Spleen (tissue), 11 donors: ENCODE measurements around the gene RP9. TPM values are rescaled to one million over a fixed set of nuclear protein-coding genes. Genes with fewer than 3 reads are reported as not detected.

Experiments
- DNase-seq: peaks from one replicate; pipeline ENCODE4 v3.0.0-alpha.2; 2020
- H3K27ac ChIP-seq, 8 donors: fragments of 200-600 bp; sonication (generic) in 7 of 8; 1 replicate in 4 of 8; 2 replicates in 4 of 8; pipeline versions ENCODE4 v1.5.0 to v1.8.0; 2016 to 2021; ENCODE audit warnings: inconsistent platforms in 4 of 8, mild to moderate bottlenecking in 4 of 8, moderate library complexity in 1 of 8
- H3K27me3 ChIP-seq, 7 donors: fragments of 200-600 bp; sonication (generic) in 6 of 7; replicated peaks in 1 of 7; 1 replicate in 4 of 7; 2 replicates in 3 of 7; pipeline versions ENCODE4 v1.5.0 to v1.8.0; 2016 to 2021; ENCODE audit warnings: inconsistent platforms in 3 of 7, mild to moderate bottlenecking in 1 of 7
- H3K36me3 ChIP-seq, 6 donors: fragments of 200-600 bp; sonication (generic) in 5 of 6; 1 replicate in 4 of 6; 2 replicates in 2 of 6; pipeline versions ENCODE4 v1.5.0 to v1.8.0; 2016 to 2021; ENCODE audit warnings: inconsistent platforms in 2 of 6
- H3K4me1 ChIP-seq, 6 donors: fragments of 200-600 bp; sonication (generic) in 5 of 6; 1 replicate in 3 of 6; 2 replicates in 3 of 6; pipeline versions ENCODE4 v1.5.0 to v1.8.0; 2016 to 2021; ENCODE audit warnings: inconsistent platforms in 3 of 6
- H3K4me3 ChIP-seq, 8 donors: fragments of 200-600 bp; sonication (generic) in 7 of 8; 1 replicate in 4 of 8; 2 replicates in 4 of 8; pipeline versions ENCODE4 v1.5.0 to v1.8.0; 2016 to 2021; ENCODE audit warnings: inconsistent platforms in 4 of 8, mild to moderate bottlenecking in 4 of 8, moderate library complexity in 2 of 8
- H3K9me3 ChIP-seq, 8 donors: fragments of 200-600 bp; sonication (generic) in 7 of 8; 1 replicate in 4 of 8; 2 replicates in 4 of 8; pipeline versions ENCODE4 v1.5.0 to v1.8.0; 2016 to 2021; ENCODE audit warnings: inconsistent platforms in 4 of 8
- CTCF ChIP-seq, 11 experiments: fragments of 200-600 bp in 7 of 11; fragments of 450-650 bp in 4 of 11; sonication (generic) in 4 of 11; IDR thresholded peaks in 8 of 11; conservative IDR thresholded peaks in 3 of 11; 1 replicate in 7 of 11; 2 replicates in 4 of 11; pipeline versions ENCODE4 v1.4.0 to v1.8.0; 2016 to 2021; ENCODE audit warnings: antibody characterized with exemption in 11 of 11, inconsistent platforms in 4 of 11, mild to moderate bottlenecking in 1 of 11
- POLR2A ChIP-seq, 3 donors: fragments of 450-650 bp; IDR thresholded peaks; one replicate each; pipeline ENCODE4 v1.5.1; 2017; ENCODE audit warnings: antibody characterized with exemption in 3 of 3, mild to moderate bottlenecking in 1 of 3
- POLR2AphosphoS5 ChIP-seq, 3 donors: sonication (generic); formaldehyde crosslinking; IDR thresholded peaks; one replicate each; pipeline ENCODE4 v1.5.1; 2017; ENCODE audit warnings: antibody characterized with exemption in 3 of 3
- WGBS, 5 donors: extraction: QIAGEN DNeasy Blood & Tissue Kit in 3 of 5; methylation state at CpG; one replicate each; pipeline versions ENCODE4 v1.1.5 to v1.1.7; 2013 to 2018; 5-methylcytosine and 5-hydroxymethylcytosine counted together
- intact Hi-C: fragments of 100-400 bp; cut with DNase I; formaldehyde crosslinking; loops from one replicate; pipeline ENCODE4 v1.15.0; 2023; ENCODE audit warnings: low total_unique reads
- polyA plus RNA-seq, 3 donors: library from polyadenylated mRNA; stranded (reverse); fragments of 200-250 nt; gene quantifications; one replicate each; pipeline ENCODE4 v1.2.1, GENCODE V29; 2013
- total RNA-seq, 7 donors: library from RNA; depleted of rRNA in 3 of 7; stranded (reverse); fragments of >200 nt in 3 of 7; fragmentation: NEBNext Ultra II Directional in 4 of 7; extraction: Animal tissue kit (Norgen Biotek cat#: 25700) in 4 of 7; gene quantifications; one replicate each; pipeline versions ENCODE4 v1.1.0 to v1.2.1, GENCODE V29; 2016 to 2021
- donor health status: healthy with polysubstance abuse.
- donor health status: DM: no; HTN: no; CAD: no; lungs with moderate emphysema.
- donor health status: DM: no; HTN: no; CAD: no.
- donor health status: Bipolar disorder and iron deficiency.
- donor health status: healthy.
- donor health status: DM: no; HTN: no; CAD: no.
- donor health status: DM: yes; HTN: yes; CAD: no.

The RP9 gene
- total and polyA plus RNA-seq, 10 donors, result 12.6 to 48.1 (median 20.5) TPM

DNA sequence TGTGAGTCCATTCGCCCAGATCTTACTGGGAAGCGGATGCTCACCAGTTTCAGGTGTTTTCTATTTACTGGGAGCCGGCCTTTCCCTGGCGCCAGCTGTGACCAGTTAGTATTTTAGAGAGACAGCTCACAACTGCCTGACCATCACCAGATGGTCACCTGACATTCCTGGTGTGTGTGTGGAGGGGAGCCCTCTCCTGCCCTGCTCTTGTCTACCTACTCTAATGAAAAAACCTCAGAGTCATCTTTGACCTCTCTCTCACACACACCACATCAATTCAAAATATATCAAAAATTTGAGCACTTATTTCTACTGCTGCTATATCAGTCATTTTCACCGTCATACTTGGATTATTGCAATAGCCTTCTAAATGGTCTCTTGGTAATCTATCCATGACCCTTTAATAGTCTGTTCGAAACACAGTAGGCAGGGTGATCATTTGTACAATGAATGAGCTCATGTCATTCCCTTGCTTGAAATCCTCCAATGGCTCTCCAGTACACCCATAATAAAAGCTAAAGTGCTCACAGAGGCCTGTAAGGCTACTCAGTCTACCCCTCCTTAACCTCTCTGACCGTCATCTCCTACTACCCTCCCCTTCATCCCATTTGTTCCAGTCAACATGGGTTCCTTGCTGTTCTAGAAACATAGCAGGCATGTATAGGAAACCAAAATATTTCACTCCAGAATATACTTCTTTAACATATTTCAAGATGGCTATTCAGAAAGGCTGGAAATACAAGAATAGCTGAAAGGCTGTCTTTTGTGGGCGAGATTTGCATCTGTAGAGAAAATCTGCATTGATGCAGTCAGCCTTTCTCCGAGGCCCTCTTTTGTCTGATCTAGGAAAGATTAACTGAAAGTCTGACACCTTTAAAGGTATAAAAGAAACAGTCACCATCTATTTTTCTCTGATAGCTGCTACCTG, 29.2 kb downstream of the RP9 start:
- H3K4me3 ChIP-seq, result no peak overlapping the region
- no peak overlapping the region for H3K27ac ChIP-seq
- WGBS, 5 donors, result 85 to 93% (median 90%) methylated on average over 9 of the region's 9 CpGs
- TF ChIP-seq POLR2AphosphoS5 (IDR thresholded peaks at IDR 0.05) (no peak), CTCF (IDR thresholded peaks at IDR 0.05 in 8 of 11, conservative IDR thresholded peaks at IDR 0.05 in 3 of 11) (no peak), POLR2A (IDR thresholded peaks at IDR 0.05) (no peak)
- no peaks in the 10 kb centered on the region for H3K9me3 ChIP-seq
- no peaks in the 10 kb centered on the region for H3K27me3 ChIP-seq
- H3K36me3 ChIP-seq, result no peaks in the 10 kb centered on the region
- peaks cover 0 to 10% (median 0%) of the 10 kb centered on the region in 6 donors for H3K4me1 ChIP-seq
- no peak for DNase-seq
- intact Hi-C loops, result no loop called here

GRCh38 chr7:33079096-33079495, 30.1 kb downstream of the RP9 start:
- 74 to 93% (median 88%) methylated on average over 2 of the region's 2 CpGs for WGBS, 5 donors
- no peak for TF ChIP-seq POLR2AphosphoS5 (IDR thresholded peaks at IDR 0.05)
- TF ChIP-seq POLR2A (IDR thresholded peaks at IDR 0.05), result no peak
- TF ChIP-seq CTCF (IDR thresholded peaks at IDR 0.05 in 8 of 11, conservative IDR thresholded peaks at IDR 0.05 in 3 of 11), result no peak
- DNase-seq, result no peak
- H3K36me3 ChIP-seq, result no peaks in the 10 kb centered on the region
- H3K9me3 ChIP-seq, result no peaks in the 10 kb centered on the region
- no peak overlapping the region for H3K4me3 ChIP-seq
- H3K4me1 ChIP-seq, result peaks cover 0 to 10% (median 0%) of the 10 kb centered on the region in 6 donors
- intact Hi-C loops, result no loop called here
- no peaks in the 10 kb centered on the region for H3K27me3 ChIP-seq
- H3K27ac ChIP-seq, result no peak overlapping the region

DNA sequence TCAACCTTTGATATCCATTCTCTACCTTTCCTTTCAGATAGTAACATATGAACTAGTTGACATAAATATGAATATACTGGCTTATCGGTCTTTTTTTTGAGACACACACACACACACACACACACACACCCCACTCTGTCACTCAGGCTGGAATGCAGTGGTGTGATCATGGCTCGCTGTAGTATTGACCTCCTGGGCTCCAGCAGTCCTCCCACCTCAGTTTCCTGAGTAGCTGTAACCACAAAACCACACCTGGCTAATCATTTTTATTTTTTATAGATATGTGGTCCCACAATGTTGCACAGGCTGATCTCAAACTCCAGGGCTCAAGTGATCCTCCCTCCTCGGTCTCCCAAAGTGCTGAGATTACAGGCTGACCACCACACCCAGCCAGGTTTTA, 32.5 kb downstream of the RP9 start:
- Histone ChIP-seq H3K27ac (no peak overlapping the region), H3K4me3 (no peak overlapping the region), H3K27me3 (no peaks in the 10 kb centered on the region), H3K4me1 (peaks cover 0 to 10% (median 0%) of the 10 kb centered on the region in 6 donors), H3K36me3 (no peaks in the 10 kb centered on the region), H3K9me3 (no peaks in the 10 kb centered on the region)
- TF ChIP-seq CTCF (IDR thresholded peaks at IDR 0.05 in 8 of 11, conservative IDR thresholded peaks at IDR 0.05 in 3 of 11) (no peak), POLR2AphosphoS5 (IDR thresholded peaks at IDR 0.05) (no peak), POLR2A (IDR thresholded peaks at IDR 0.05) (no peak)
- WGBS, 5 donors, result 34 to 61% (median 38%) methylated on average over 3 of the region's 3 CpGs
- intact Hi-C loops, result no loop called here
- no peak for DNase-seq

GRCh38 chr7:33075818-33076518, 33.2 kb downstream of the RP9 start:
- Histone ChIP-seq H3K27me3 (no peaks in the 10 kb centered on the region), H3K4me1 (peaks cover 0 to 10% (median 0%) of the 10 kb centered on the region in 6 donors), H3K27ac (no peak overlapping the region), H3K4me3 (no peak overlapping the region), H3K36me3 (no peaks in the 10 kb centered on the region), H3K9me3 (peaks cover 0 to 7% (median 6%) of the 10 kb centered on the region in 8 donors)
- TF ChIP-seq CTCF (IDR thresholded peaks at IDR 0.05 in 8 of 11, conservative IDR thresholded peaks at IDR 0.05 in 3 of 11) (no peak), POLR2A (IDR thresholded peaks at IDR 0.05) (no peak)
- no peak for DNase-seq
- 62 to 88% (median 78%) methylated on average over 3 of the region's 3 CpGs for WGBS, 5 donors
- intact Hi-C loops, result no loop called here
